GM03348 (cell line): Measurements from ENCODE around the gene ID1.
"Not testable (repeated sequence)": the region's sequence is repeated elsewhere in the genome, so short reads cannot be mapped to it uniquely, and the experiment has no call there.

Source experiments
- DNase-seq: peaks from one replicate; pipeline ENCODE4 v3.0.0; 2012; ENCODE audit warnings: low spot score

ID1 gene

GRCh38 chr20:31573555-31574321, 31.4 kb upstream of the ID1 start:
- no peak for DNase-seq

- DNase-seq: not testable (repeated sequence)
Observed at GRCh38 chr20:31574986-31575385, 30.1 kb upstream of the ID1 start.

- DNase-seq: no peak
Observed at GRCh38 chr20:31576751-31577150, 28.3 kb upstream of the ID1 start.

- DNase-seq: no peak
Observed at GRCh38 chr20:31577194-31577593, 27.9 kb upstream of the ID1 start.

GRCh38 chr20:31578448-31579138, 26.5 kb upstream of the ID1 start:
- DNase-seq: no peak

- no peak for DNase-seq
Observed at GRCh38 chr20:31579245-31579644, 25.8 kb upstream of the ID1 start.

- not testable (repeated sequence) for DNase-seq
Observed at GRCh38 chr20:31579941-31580651, 25.0 kb upstream of the ID1 start.

- no peak for DNase-seq
Observed at GRCh38 chr20:31580706-31581105, 24.4 kb upstream of the ID1 start.

GRCh38 chr20:31581391-31581790, 23.7 kb upstream of the ID1 start:
- no peak for DNase-seq

GRCh38 chr20:31587545-31588389, 17.3 kb upstream of the ID1 start:
- DNase-seq: peak; percentile 77

- no peak for DNase-seq
Observed at GRCh38 chr20:31590717-31591225, 14.3 kb upstream of the ID1 start.

- DNase-seq: peak; percentile 59
Observed at GRCh38 chr20:31593221-31594001, 11.7 kb upstream of the ID1 start.

GRCh38 chr20:31594002-31594557, 11.0 kb upstream of the ID1 start:
- no peak for DNase-seq

GRCh38 chr20:31594558-31595379, 10.3 kb upstream of the ID1 start:
- no peak for DNase-seq

- no peak for DNase-seq
Observed at GRCh38 chr20:31595380-31595653, 9.8 kb upstream of the ID1 start.

GRCh38 chr20:31595654-31596411, 9.3 kb upstream of the ID1 start:
- DNase-seq: peak; percentile 94

- not testable (repeated sequence) for DNase-seq
Observed at GRCh38 chr20:31596412-31596715, 8.7 kb upstream of the ID1 start.

- no peak for DNase-seq
Observed at GRCh38 chr20:31596831-31597480, 8.1 kb upstream of the ID1 start.

- no peak for DNase-seq
Observed at GRCh38 chr20:31597481-31597855, 7.6 kb upstream of the ID1 start.
